Measurements from ENCODE around the gene SAP30L.

- TF ChIP-seq CTCF (IDR thresholded peaks at IDR 0.05; ENCODE audit: low read length): no peak
- no peak for TF ChIP-seq EZH2phosphoT487 (IDR thresholded peaks at IDR 0.05; ENCODE audit: low read length)
Observed at GRCh38 chr5:154430961-154431630, 14.7 kb upstream of the SAP30L start.
